Naive thymus-derived CD8-positive, alpha-beta T cell (primary cell): ENCODE measurements around the gene ASCC1. TPM values are rescaled to one million over a fixed set of nuclear protein-coding genes. Genes with fewer than 3 reads are reported as not detected.

Experiments used
- ATAC-seq, 2 donors: fragments of 150-1000 bp; cut with Tn5 transposase in 1 of 2; sonication (Bioruptor Pico), chemical (Tn5 transposase) in 1 of 2; 1 replicate in 1 of 2; 2 replicates in 1 of 2; pipeline ENCODE4 v1.10.0; 2021; ENCODE audit warnings: mild to moderate bottlenecking in 2 of 2, moderate library complexity in 2 of 2
- POLR2A ChIA-PET: fragments of 350-600 bp; sonication (Branson Sonifier 250); formaldehyde crosslinking; loops from one replicate; lab custom pipeline; 2021; ENCODE audit warnings: antibody characterized with exemption; lab: Charles Lee
- DNase-seq, 10 donors: peaks; one replicate each; pipeline versions ENCODE4 v3.0.0 to v3.0.0-alpha.2; 2020 to 2022
- H3K27ac Mint-ChIP-seq, 10 donors: one replicate each; pipeline ENCODE4 v1.8.0; 2020 to 2022; ENCODE audit warnings: mild to moderate bottlenecking in 10 of 10, mixed read lengths in 10 of 10, moderate library complexity in 4 of 10, inconsistent platforms in 1 of 10
- H3K27me3 Mint-ChIP-seq, 5 donors: one replicate each; pipeline ENCODE4 v1.8.0; 2021 to 2022; ENCODE audit warnings: mixed read lengths in 5 of 5
- H3K36me3 Mint-ChIP-seq, 3 donors: one replicate each; pipeline ENCODE4 v1.8.0; 2020 to 2022; ENCODE audit warnings: mixed read lengths in 3 of 3, mild to moderate bottlenecking in 2 of 3, inconsistent platforms in 1 of 3
- H3K4me1 Mint-ChIP-seq, 4 donors: one replicate each; pipeline ENCODE4 v1.8.0; 2021 to 2022; ENCODE audit warnings: mixed read lengths in 4 of 4
- H3K4me3 Mint-ChIP-seq, 10 donors: one replicate each; pipeline ENCODE4 v1.8.0; 2020 to 2022; ENCODE audit warnings: mild to moderate bottlenecking in 10 of 10, mixed read lengths in 10 of 10, moderate library complexity in 6 of 10, inconsistent platforms in 1 of 10
- H3K9me3 Mint-ChIP-seq, 9 donors: one replicate each; pipeline ENCODE4 v1.8.0; 2020 to 2022; ENCODE audit warnings: mixed read lengths in 9 of 9, mild to moderate bottlenecking in 3 of 9, inconsistent platforms in 1 of 9, moderate library complexity in 1 of 9
- polyA plus RNA-seq, 3 donors: library from polyadenylated mRNA; unstranded; fragments of 300-500 nt; fragmentation: Illumina TruSeq; gene quantifications; one replicate each; pipeline ENCODE4 v1.2.3, GENCODE V29; 2021
- total RNA-seq, 8 experiments: library from RNA in 2 of 8; stranded (reverse) in 2 of 8; gene quantifications; one replicate each; pipeline ENCODE4 v1.2.3 and lab custom pipeline; 2021 to 2026

ASCC1 gene
- total and polyA plus RNA-seq, 5 experiments from 2014 or later = 21.2 to 44.4 (median 24.7) TPM

- H3K9me3 Mint-ChIP-seq = no peaks in the 10 kb centered on the region
- H3K4me1 Mint-ChIP-seq = peaks cover 52 to 96% (median 92%) of the 10 kb centered on the region in 4 donors
- POLR2A ChIA-PET = interaction anchor here (0.5 to 3.3 kb wide), 10 partner anchors 8 to 260 kb away, joined by 3 to 29 read pairs (median 3); partner anchors contain the start of genes ANAPC16, ASCC1 and SPOCK2
- ATAC-seq (no peak), DNase-seq (peak in 2 of 10 donors; percentile 4 to 41)
- H3K27me3 Mint-ChIP-seq = peaks cover 0 to 1% (median 0%) of the 10 kb centered on the region in 5 donors
- H3K4me3 Mint-ChIP-seq = peak overlapping the region; percentile 53 to 93 (median 80)
- H3K36me3 Mint-ChIP-seq = peaks cover 4 to 73% (median 22%) of the 10 kb centered on the region in 3 donors
- H3K27ac Mint-ChIP-seq = peak overlapping the region; percentile 89 to 97 (median 94)
Observed at GRCh38 chr10:72075376-72076115, 140.5 kb downstream of the ASCC1 start.

- POLR2A ChIA-PET = interaction anchor here (1.1 to 5.3 kb wide), 5 partner anchors 10 to 144 kb away, joined by 4 to 64 read pairs (median 19); partner anchors contain the start of gene SPOCK2
- DNase-seq = peak in 1 of 10 donors; percentile 7
- H3K27me3 Mint-ChIP-seq = peaks cover 0 to 1% (median 0%) of the 10 kb centered on the region in 5 donors
- ATAC-seq = no peak
- H3K4me1 Mint-ChIP-seq = peaks cover 50 to 94% (median 89%) of the 10 kb centered on the region in 4 donors
- H3K36me3 Mint-ChIP-seq = peaks cover 7 to 76% (median 23%) of the 10 kb centered on the region in 3 donors
- H3K9me3 Mint-ChIP-seq = no peaks in the 10 kb centered on the region
- H3K4me3 Mint-ChIP-seq = peak overlapping the region in 9 of 10 donors; percentile 53 to 93 (median 82)
- H3K27ac Mint-ChIP-seq = peak overlapping the region; percentile 87 to 97 (median 94)
Observed at GRCh38 chr10:72074574-72075375, 141.3 kb downstream of the ASCC1 start.

GRCh38 chr10:72073708-72074573 is 142.1 kb downstream of the ASCC1 start:
- peaks cover 49 to 93% (median 87%) of the 10 kb centered on the region in 4 donors for H3K4me1 Mint-ChIP-seq
- H3K27me3 Mint-ChIP-seq = no peaks in the 10 kb centered on the region
- POLR2A ChIA-PET = interaction anchor here (0.7 to 5.3 kb wide), 8 partner anchors 9 to 180 kb away, joined by 3 to 64 read pairs (median 4); partner anchors contain the start of gene SPOCK2
- peak overlapping the region in 9 of 10 donors; percentile 19 to 93 (median 82) for H3K4me3 Mint-ChIP-seq
- H3K9me3 Mint-ChIP-seq = no peaks in the 10 kb centered on the region
- H3K27ac Mint-ChIP-seq = peak overlapping the region; percentile 77 to 97 (median 92)
- ATAC-seq (peak; percentile 6 to 30), DNase-seq (peak in 1 of 10 donors; percentile 9)
- H3K36me3 Mint-ChIP-seq = peaks cover 10 to 80% (median 29%) of the 10 kb centered on the region in 3 donors

- H3K9me3 Mint-ChIP-seq = no peaks in the 10 kb centered on the region
- ATAC-seq = no peak
- no peak for DNase-seq
- peak overlapping the region in 9 of 10 donors; percentile 83 to 97 (median 91) for H3K27ac Mint-ChIP-seq
- H3K4me3 Mint-ChIP-seq = peak overlapping the region in 4 of 10 donors; percentile 21 to 85 (median 39)
- peaks cover 10 to 84% (median 28%) of the 10 kb centered on the region in 3 donors for H3K36me3 Mint-ChIP-seq
- H3K4me1 Mint-ChIP-seq = peaks cover 45 to 93% (median 82%) of the 10 kb centered on the region in 4 donors
- POLR2A ChIA-PET = interaction anchor here (0.5 to 5.3 kb wide), 8 partner anchors 10 to 266 kb away, joined by 3 to 64 read pairs (median 4); partner anchors contain the start of gene SPOCK2
- no peaks in the 10 kb centered on the region for H3K27me3 Mint-ChIP-seq
Observed at GRCh38 chr10:72072639-72073038, 143.4 kb downstream of the ASCC1 start.

- POLR2A ChIA-PET = interaction anchor here (0.5 to 5.3 kb wide), 6 partner anchors 12 to 223 kb away, joined by 3 to 64 read pairs (median 4); partner anchors contain the start of gene SPOCK2
- Mint-ChIP-seq H3K27ac (peak overlapping the region in 9 of 10 donors; percentile 76 to 97 (median 90)), H3K4me3 (peak overlapping the region in 5 of 10 donors; percentile 15 to 48 (median 40)), H3K9me3 (no peaks in the 10 kb centered on the region), H3K27me3 (no peaks in the 10 kb centered on the region), H3K4me1 (peaks cover 41 to 92% (median 76%) of the 10 kb centered on the region in 4 donors), H3K36me3 (peaks cover 10 to 85% (median 27%) of the 10 kb centered on the region in 3 donors)
- ATAC-seq (no peak), DNase-seq (no peak)
Observed at GRCh38 chr10:72072046-72072445, 144.0 kb downstream of the ASCC1 start.

- ATAC-seq = no peak
Observed at GRCh38 chr10:72069751-72070526, 146.1 kb downstream of the ASCC1 start.

GRCh38 chr10:72068901-72069446 is 147.1 kb downstream of the ASCC1 start:
- DNase-seq = no peak
- Mint-ChIP-seq H3K36me3 (peaks cover 10 to 93% (median 30%) of the 10 kb centered on the region in 3 donors), H3K4me3 (peak overlapping the region in 6 of 10 donors; percentile 9 to 71 (median 46)), H3K27me3 (no peaks in the 10 kb centered on the region), H3K4me1 (peaks cover 28 to 68% (median 49%) of the 10 kb centered on the region in 4 donors), H3K9me3 (no peaks in the 10 kb centered on the region), H3K27ac (peak overlapping the region; percentile 84 to 97 (median 88))
- ATAC-seq = no peak
- POLR2A ChIA-PET = interaction anchor here (0.6 to 4.3 kb wide), 11 partner anchors 10 to 153 kb away, joined by 3 to 23 read pairs (median 3); partner anchors contain the start of gene SPOCK2

More at GRCh38 chr10:72069751-72070526, 146.1 kb downstream of the ASCC1 start:
- Mint-ChIP-seq H3K4me1 (peaks cover 34 to 72% (median 56%) of the 10 kb centered on the region in 4 donors), H3K27ac (peak overlapping the region; percentile 83 to 97 (median 90)), H3K9me3 (no peaks in the 10 kb centered on the region), H3K4me3 (peak overlapping the region in 3 of 10 donors; percentile 8 to 43 (median 14)), H3K27me3 (no peaks in the 10 kb centered on the region), H3K36me3 (peaks cover 10 to 92% (median 32%) of the 10 kb centered on the region in 3 donors)
- POLR2A ChIA-PET = interaction anchor here (0.6 to 5.3 kb wide), 14 partner anchors 9 to 270 kb away, joined by 3 to 64 read pairs (median 3); partner anchors contain the start of gene SPOCK2
- DNase-seq = peak in 2 of 10 donors; percentile 9 to 41

GRCh38 chr10:72068126-72068765 is 147.8 kb downstream of the ASCC1 start:
- Mint-ChIP-seq H3K4me1 (peaks cover 24 to 68% (median 46%) of the 10 kb centered on the region in 4 donors), H3K9me3 (no peaks in the 10 kb centered on the region), H3K4me3 (peak overlapping the region in 2 of 10 donors; percentile 11 to 52), H3K27me3 (no peaks in the 10 kb centered on the region), H3K36me3 (peaks cover 10 to 94% (median 30%) of the 10 kb centered on the region in 3 donors), H3K27ac (peak overlapping the region in 8 of 10 donors; percentile 49 to 97 (median 85))
- DNase-seq (no peak), ATAC-seq (peak in 1 of 2 donors; percentile 4)
- POLR2A ChIA-PET = interaction anchor here (0.6 to 4.3 kb wide), 10 partner anchors 9 to 151 kb away, joined by 3 to 23 read pairs (median 6); partner anchors contain the start of gene SPOCK2

GRCh38 chr10:72067463-72068125 is 148.5 kb downstream of the ASCC1 start:
- POLR2A ChIA-PET = interaction anchor here (0.7 to 4.3 kb wide), 9 partner anchors 9 to 151 kb away, joined by 3 to 23 read pairs (median 7); partner anchors contain the start of gene SPOCK2
- peak overlapping the region in 2 of 10 donors; percentile 25 to 52 for H3K4me3 Mint-ChIP-seq
- H3K27me3 Mint-ChIP-seq = no peaks in the 10 kb centered on the region
- H3K4me1 Mint-ChIP-seq = peaks cover 21 to 68% (median 41%) of the 10 kb centered on the region in 4 donors
- H3K27ac Mint-ChIP-seq = peak overlapping the region in 7 of 10 donors; percentile 6 to 97 (median 58)
- no peaks in the 10 kb centered on the region for H3K9me3 Mint-ChIP-seq
- DNase-seq (no peak), ATAC-seq (no peak)
- H3K36me3 Mint-ChIP-seq = peaks cover 10 to 95% (median 30%) of the 10 kb centered on the region in 3 donors
